K562 (cell line): ENCODE results near the gene IRF2BP1. TPM values are rescaled to one million over a fixed set of nuclear protein-coding genes. Genes with fewer than 3 reads are reported as not detected.
A peak's percentile ranks its signal among the peaks of the same experiment; 100 is the strongest.

Source experiments
- CBFA2T3 ChIP-seq: fragments of 450-650 bp; IDR thresholded peaks from 2 replicates; pipeline ENCODE4 v1.6.1; 2017
- CBX1 ChIP-seq: sonication (generic); IDR thresholded peaks from 2 replicates; pipeline ENCODE4 v1.6.1; 2016; ENCODE audit warnings: antibody characterized with exemption, low read depth, mild to moderate bottlenecking
- CEBPB ChIP-seq: fragments of 450-650 bp; IDR thresholded peaks from 2 replicates; pipeline ENCODE4 v1.6.1; 2016; ENCODE audit warnings: missing genetic modification characterization, missing compliant biosample characterization
- EHMT2 ChIP-seq: fragments of 450-650 bp; IDR thresholded peaks from 2 replicates; pipeline ENCODE4 v1.6.1; 2018; ENCODE audit warnings: antibody characterized with exemption
- ESRRA ChIP-seq: fragments of 450-650 bp; IDR thresholded peaks from 2 replicates; pipeline ENCODE4 v1.6.1; 2014; ENCODE audit warnings: low read depth, mild to moderate bottlenecking, moderate library complexity, borderline replicate concordance
- ESRRB ChIP-seq: fragments of 250-450 bp; sonication (Bioruptor Pico); IDR thresholded peaks from 2 replicates; pipeline ENCODE4 v1.5.0; 2020; ENCODE audit warnings: mild to moderate bottlenecking, moderate library complexity, borderline replicate concordance
- FOXJ3 ChIP-seq: sonication (generic); formaldehyde crosslinking; IDR thresholded peaks from 2 replicates; pipeline ENCODE4 v1.4.0; 2020; ENCODE audit warnings: mild to moderate bottlenecking, missing genetic modification reagents
- GATAD2B ChIP-seq: fragments of 450-650 bp; IDR thresholded peaks from 2 replicates; pipeline ENCODE4 v1.6.1; 2017; ENCODE audit warnings: mild to moderate bottlenecking, borderline replicate concordance
- GTF2E2 ChIP-seq: fragments of 200-800 bp; sonication (Bioruptor generic); IDR thresholded peaks from 2 replicates; pipeline ENCODE4 v1.6.1; 2016; ENCODE audit warnings: missing genetic modification characterization, missing compliant biosample characterization
- MEF2D ChIP-seq: conservative IDR thresholded peaks from 2 replicates; pipeline ENCODE4 v1.6.1; 2016; ENCODE audit warnings: low read depth, missing genetic modification characterization, missing compliant biosample characterization
- MTA1 ChIP-seq: fragments of 450-650 bp; IDR thresholded peaks from 2 replicates; pipeline ENCODE4 v1.6.1; 2017; ENCODE audit warnings: borderline replicate concordance
- NELFE ChIP-seq: IDR thresholded peaks from 2 replicates; pipeline ENCODE4 v1.6.1; 2011; ENCODE audit warnings: mild to moderate bottlenecking; ENCODE audit not compliant: insufficient read depth, insufficient read length
- POLR2AphosphoS5 ChIP-seq: IDR thresholded peaks from 2 replicates; pipeline ENCODE4 v1.6.1; 2011; ENCODE audit warnings: mild to moderate bottlenecking, low read depth, low read length, moderate library complexity; ENCODE audit not compliant: control insufficient read depth, insufficient read depth
- RHOXF2B ChIP-seq: fragments of 250-450 bp; sonication (Bioruptor Pico); conservative IDR thresholded peaks from 2 replicates; pipeline ENCODE4 v1.5.1; 2021
- TAF1 ChIP-seq: IDR thresholded peaks from 2 replicates; pipeline ENCODE4 v1.6.1; 2011; ENCODE audit warnings: mild to moderate bottlenecking, low read length, moderate library complexity; ENCODE audit not compliant: insufficient read depth, control insufficient read depth, severe bottlenecking; ENCODE audit errors: extremely low read depth
- TBP ChIP-seq: optimal IDR thresholded peaks from 2 replicates; pipeline ENCODE3; 2011; ENCODE audit warnings: low read depth, low read length, improper control_type of control experiment
- YBX1 ChIP-seq: fragments of 450-650 bp; IDR thresholded peaks from 2 replicates; pipeline ENCODE4 v1.7.1; 2016; ENCODE audit warnings: mild to moderate bottlenecking
- ZC3H11A ChIP-seq: IDR thresholded peaks from 2 replicates; pipeline ENCODE4 v1.6.1; 2012; ENCODE audit warnings: low read depth, low read length, improper control_type of control experiment
- ZMIZ1 ChIP-seq, 2 experiments: fragments of 150-350 bp in 1 of 2; IDR thresholded peaks; 2 replicates each; pipeline ENCODE4 v1.6.1; 2012 to 2016; ENCODE audit warnings: low read depth in 2 of 2, low read length in 2 of 2, mild to moderate bottlenecking in 1 of 2, moderate library complexity in 1 of 2
- ZNF124 ChIP-seq: sonication (generic); formaldehyde crosslinking; IDR thresholded peaks from 2 replicates; pipeline ENCODE4 v1.8.1; 2022; ENCODE audit warnings: missing genetic modification reagents
- ZNF282 ChIP-seq: sonication (generic); formaldehyde crosslinking; IDR thresholded peaks from 2 replicates; pipeline ENCODE4 v1.8.1; 2023; ENCODE audit warnings: missing genetic modification reagents
- ZNF436 ChIP-seq: fragments of 250-450, 450-650 bp; sonication (Bioruptor Pico); formaldehyde crosslinking; IDR thresholded peaks from 2 replicates; pipeline ENCODE4 v1.7.0; 2020; ENCODE audit warnings: mild to moderate bottlenecking
- ZNF655 ChIP-seq: fragments of 250-450 bp; sonication (Bioruptor Pico); IDR thresholded peaks from 2 replicates; pipeline ENCODE4 v1.5.0; 2021
- polyA plus RNA-seq, 8 experiments: library from polyadenylated mRNA; depleted of rRNA in 4 of 8; stranded (reverse) in 5 of 8; unstranded in 3 of 8; fragments of >200 nt; fragmentation: Nextera tagmentation in 2 of 8; fragmentation: Illumina TruSeq in 1 of 8; extraction: Ambion mirVana in 2 of 8; extraction: Trizol in 1 of 8; gene quantifications; 2 replicates each; pipeline versions ENCODE4 v1.2.1 to v1.2.3, GENCODE V29; 2011 to 2014; ENCODE audit warnings: inconsistent platforms in 1 of 8, missing spikeins in 1 of 8
- total RNA-seq, 7 experiments: library from RNA; depleted of rRNA in 6 of 7; stranded (reverse); fragments of >200 nt in 6 of 7; fragmentation: Illumina TruSeq in 2 of 7; extraction: Trizol in 2 of 7; gene quantifications; 2 replicates each; pipeline versions ENCODE4 v1.2.1 to v1.2.3, GENCODE V29; 2011 to 2021; ENCODE audit warnings: low replicate concordance in 1 of 7
- TF ChIP-seq, protein P1 (sequence below): sonication (generic); formaldehyde crosslinking; IDR thresholded peaks from 2 replicates; pipeline ENCODE4 v1.5.0; 2020; ENCODE audit warnings: missing genetic modification reagents

The IRF2BP1 gene
- total and polyA plus RNA-seq, 9 of the 15 experiments (the other 6 are each of a cell fraction or from before 2014, with no cell fraction given), result 0.61 to 35.9 (median 3.5) TPM

GRCh38 chr19:45882652-45883585 is 3.0 kb downstream of the IRF2BP1 start (continued):
- TF ChIP-seq MEF2D (tag) (no peak), TAF1 (peak; percentile 44), EHMT2 (no peak), GTF2E2 (tag) (peak; percentile 67), CBX1 (peak; percentile 90), NELFE (no peak), ZC3H11A (no peak), ZMIZ1 (IDR thresholded peaks at IDR 0.05; ENCODE audit: low read depth in 2 of 2, low read length in 2 of 2) (0 out of 4 replicates have a peak, but pooled peaks have one; percentile 26 to 34), TBP (peak; percentile 47), POLR2AphosphoS5 (peak; percentile 16), ESRRA (peak; percentile 97), RHOXF2B (CRISPR knock-in tag) (no peak), FOXJ3 (CRISPR knock-in tag) (no peak), GATAD2B (peak; percentile 62; the same call in 1 of the 2 replicates), ESRRB (no peak), CBFA2T3 (peak; percentile 39; the same call in 1 of the 2 replicates), ZNF282 (CRISPR knock-in tag) (no peak), MTA1 (peak; percentile 59; the same call in 1 of the 2 replicates), YBX1 (no peak), CEBPB (tag) (no peak), ZNF124 (CRISPR knock-in tag) (no peak), ZNF436 (CRISPR knock-in tag) (no peak), ZNF655 (CRISPR knock-in tag) (no peak)
- TF ChIP-seq, protein P1, sequence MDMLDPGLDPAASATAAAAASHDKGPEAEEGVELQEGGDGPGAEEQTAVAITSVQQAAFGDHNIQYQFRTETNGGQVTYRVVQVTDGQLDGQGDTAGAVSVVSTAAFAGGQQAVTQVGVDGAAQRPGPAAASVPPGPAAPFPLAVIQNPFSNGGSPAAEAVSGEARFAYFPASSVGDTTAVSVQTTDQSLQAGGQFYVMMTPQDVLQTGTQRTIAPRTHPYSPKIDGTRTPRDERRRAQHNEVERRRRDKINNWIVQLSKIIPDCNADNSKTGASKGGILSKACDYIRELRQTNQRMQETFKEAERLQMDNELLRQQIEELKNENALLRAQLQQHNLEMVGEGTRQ, result no peak
